ENCODE results near the gene IFI35.
A peak's percentile ranks its signal among the peaks of the same experiment; 100 is the strongest.
"Not testable (repeated sequence)": the region's sequence is repeated elsewhere in the genome, so short reads cannot be mapped to it uniquely, and the experiment has no call there.

IFI35 gene

GRCh38 chr17:42989141-42989540 is 17.4 kb upstream of the IFI35 start:
- no peak for DNase-seq
- TF ChIP-seq POLR2A (IDR thresholded peaks at IDR 0.05; ENCODE audit: low read length) (no peak), GATA1 (IDR thresholded peaks at IDR 0.05; ENCODE audit: low read depth, low read length) (no peak)

- TF ChIP-seq POLR2A (IDR thresholded peaks at IDR 0.05; ENCODE audit: low read length) (no peak), GATA1 (IDR thresholded peaks at IDR 0.05; ENCODE audit: low read depth, low read length) (no peak)
- no peak for DNase-seq
These were observed 16.6 kb upstream of the IFI35 start for GRCh38 chr17:42989726-42990652.

- no peak for TF ChIP-seq POLR2A (IDR thresholded peaks at IDR 0.05; ENCODE audit: low read length)
- no peak for TF ChIP-seq GATA1 (IDR thresholded peaks at IDR 0.05; ENCODE audit: low read depth, low read length)
- no peak for DNase-seq
These were observed 15.1 kb upstream of the IFI35 start for GRCh38 chr17:42991471-42991870.

- DNase-seq = no peak
- TF ChIP-seq POLR2A (IDR thresholded peaks at IDR 0.05; ENCODE audit: low read length) (no peak), GATA1 (IDR thresholded peaks at IDR 0.05; ENCODE audit: low read depth, low read length) (no peak)
These were observed 13.7 kb upstream of the IFI35 start for GRCh38 chr17:42992872-42993271.

GRCh38 chr17:42993913-42994312 is 12.7 kb upstream of the IFI35 start:
- DNase-seq = not testable (repeated sequence)

GRCh38 chr17:42997390-42997983 is 9.1 kb upstream of the IFI35 start:
- no peak for TF ChIP-seq POLR2A (IDR thresholded peaks at IDR 0.05; ENCODE audit: low read length)
- no peak for TF ChIP-seq GATA1 (IDR thresholded peaks at IDR 0.05; ENCODE audit: low read depth, low read length)
- DNase-seq = no peak

GRCh38 chr17:42997984-42998938 is 8.3 kb upstream of the IFI35 start, which contains the start of gene RPL27:
Gene RPL27 (plus strand): TSS chr17:42998419. CDS start chr17:42998751, 332 bp downstream.
- TF ChIP-seq POLR2A (IDR thresholded peaks at IDR 0.05; ENCODE audit: low read length) = peak; percentile 98
- no peak for TF ChIP-seq GATA1 (IDR thresholded peaks at IDR 0.05; ENCODE audit: low read depth, low read length)
- DNase-seq = peak; percentile 99 to 100

GRCh38 chr17:42999003-42999525 is 7.5 kb upstream of the IFI35 start:
- TF ChIP-seq GATA1 (IDR thresholded peaks at IDR 0.05; ENCODE audit: low read depth, low read length) = no peak
- TF ChIP-seq POLR2A (IDR thresholded peaks at IDR 0.05; ENCODE audit: low read length) = no peak
- no peak for DNase-seq

GRCh38 chr17:43000894-43001293 is 5.7 kb upstream of the IFI35 start:
- peak; percentile 11 for TF ChIP-seq POLR2A (IDR thresholded peaks at IDR 0.05; ENCODE audit: low read length)
- DNase-seq = not testable (repeated sequence)

GRCh38 chr17:43003542-43004172 is 2.9 kb upstream of the IFI35 start:
- no peak for TF ChIP-seq GATA1 (IDR thresholded peaks at IDR 0.05; ENCODE audit: low read depth, low read length)
- TF ChIP-seq POLR2A (IDR thresholded peaks at IDR 0.05; ENCODE audit: low read length) = peak; percentile 35
- DNase-seq = no peak

- TF ChIP-seq POLR2A (IDR thresholded peaks at IDR 0.05; ENCODE audit: low read length) (no peak), GATA1 (IDR thresholded peaks at IDR 0.05; ENCODE audit: low read depth, low read length) (no peak)
- DNase-seq = peak; percentile 28 to 48
These were observed 4.2 kb downstream of the IFI35 start for GRCh38 chr17:43010667-43011308.

- TF ChIP-seq POLR2A (IDR thresholded peaks at IDR 0.05; ENCODE audit: low read length) (no peak), GATA1 (IDR thresholded peaks at IDR 0.05; ENCODE audit: low read depth, low read length) (no peak)
- peak; percentile 55 to 81 for DNase-seq
These were observed 5.3 kb downstream of the IFI35 start for GRCh38 chr17:43011728-43012472.
